NCI-H2029 treated with DMSO at 0.1 percent for 48 hours (cell line): Measurements from ENCODE around the gene ATXN7.
A peak's percentile ranks its signal among the peaks of the same experiment; 100 is the strongest.

Experiments
- DNase-seq: peaks from one replicate; lab custom pipeline; 2025; lab: John Stamatoyannopoulos, UW

ATXN7 gene

DNA sequence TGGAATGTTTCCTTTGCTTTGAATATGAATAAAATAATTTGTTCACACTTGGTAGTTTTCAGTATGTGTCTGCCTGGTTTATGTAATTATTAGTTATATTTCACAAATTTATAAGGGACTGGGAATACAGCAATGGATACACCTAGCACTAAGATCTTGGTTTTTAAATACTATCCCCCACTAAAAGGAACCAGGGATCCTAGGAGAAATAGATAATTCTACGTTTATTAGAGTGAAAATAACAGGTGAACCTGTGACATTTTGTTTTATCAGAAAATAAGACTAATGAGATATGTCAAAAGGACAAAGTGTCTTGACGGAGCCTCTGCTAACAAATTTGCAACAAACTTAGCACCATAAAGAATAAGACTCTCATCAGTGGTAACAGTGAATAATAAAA, 156.2 kb downstream of the ATXN7 start:
- no peak for DNase-seq

DNA sequence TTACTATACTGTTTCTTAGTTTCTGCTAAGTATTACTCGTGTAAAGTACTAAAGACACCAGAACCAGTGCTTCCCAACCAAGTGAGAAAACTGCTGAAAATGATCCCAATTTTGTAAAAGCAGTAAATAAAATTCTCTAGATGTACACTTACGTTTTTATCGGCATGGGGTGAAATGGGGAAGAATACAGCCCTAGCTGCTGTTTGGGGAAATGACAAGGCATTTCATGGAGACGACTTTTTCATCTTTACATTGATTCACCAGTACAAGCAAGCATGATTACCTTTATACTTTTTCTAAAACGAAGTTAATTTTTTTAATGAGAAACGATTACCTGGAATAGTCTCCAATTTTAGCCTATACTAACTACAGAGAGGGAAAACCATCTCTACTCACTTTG, 158.3 kb downstream of the ATXN7 start:
- no peak for DNase-seq

- no peak for DNase-seq
These were observed 159.0 kb downstream of the ATXN7 start for GRCh38 chr3:64022451-64023186.

- no peak for DNase-seq
These were observed 159.7 kb downstream of the ATXN7 start, which contains the start of gene PSMD6 for GRCh38 chr3:64023187-64023860. Gene PSMD6 (minus strand): TSS chr3:64023494. CDS start chr3:64023419, 75 bp downstream.

GRCh38 chr3:64023861-64024223, 160.2 kb downstream of the ATXN7 start:
- DNase-seq, result no peak

DNA sequence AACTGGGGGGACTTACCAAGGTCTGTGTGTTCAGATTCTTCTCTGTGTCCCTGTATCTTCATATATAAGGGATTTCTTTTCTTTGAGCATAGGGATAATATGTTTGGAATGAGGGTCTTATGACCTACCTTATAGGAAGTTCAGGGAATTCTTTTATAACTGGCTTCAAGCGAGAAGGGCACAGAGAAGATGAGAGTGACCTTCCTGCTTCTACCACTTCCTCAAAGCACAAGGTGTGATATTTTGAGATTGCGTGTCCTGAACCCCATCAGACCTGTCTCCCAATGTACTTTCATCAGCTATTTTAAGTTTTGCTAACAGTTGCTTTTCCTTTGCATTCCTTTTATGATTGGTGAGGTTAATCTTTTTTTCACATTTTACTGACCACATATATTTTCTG, 162.7 kb downstream of the ATXN7 start:
- DNase-seq, result no peak

GRCh38 chr3:64027658-64028057, 164.0 kb downstream of the ATXN7 start:
- DNase-seq, result no peak

- DNase-seq, result no peak
These were observed 165.1 kb downstream of the ATXN7 start for GRCh38 chr3:64028754-64029153.

- DNase-seq, result no peak
These were observed 165.6 kb downstream of the ATXN7 start for GRCh38 chr3:64029287-64029686.

DNA sequence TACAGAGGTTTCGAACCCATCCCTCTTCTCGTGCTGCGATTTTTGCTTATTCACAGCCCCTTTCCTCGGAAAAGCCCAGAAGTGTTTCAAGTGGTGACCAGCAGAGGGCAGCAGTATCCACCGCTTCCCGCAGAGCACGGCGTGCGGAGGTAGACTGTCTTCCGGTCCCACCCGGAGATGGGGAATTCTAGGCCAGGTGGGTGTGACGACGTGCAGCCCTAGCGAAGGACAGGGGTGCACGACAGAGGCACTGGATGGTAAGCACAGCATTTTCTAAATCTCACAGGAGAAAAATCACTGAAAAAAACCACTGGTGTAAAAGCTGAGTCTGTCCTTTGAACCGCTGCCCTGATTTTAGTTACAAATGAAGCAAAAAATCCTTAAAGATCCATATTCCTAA, 167.1 kb downstream of the ATXN7 start:
- DNase-seq, result peak; percentile 7

- DNase-seq, result no peak
These were observed 168.2 kb downstream of the ATXN7 start for GRCh38 chr3:64031540-64032508.

DNA sequence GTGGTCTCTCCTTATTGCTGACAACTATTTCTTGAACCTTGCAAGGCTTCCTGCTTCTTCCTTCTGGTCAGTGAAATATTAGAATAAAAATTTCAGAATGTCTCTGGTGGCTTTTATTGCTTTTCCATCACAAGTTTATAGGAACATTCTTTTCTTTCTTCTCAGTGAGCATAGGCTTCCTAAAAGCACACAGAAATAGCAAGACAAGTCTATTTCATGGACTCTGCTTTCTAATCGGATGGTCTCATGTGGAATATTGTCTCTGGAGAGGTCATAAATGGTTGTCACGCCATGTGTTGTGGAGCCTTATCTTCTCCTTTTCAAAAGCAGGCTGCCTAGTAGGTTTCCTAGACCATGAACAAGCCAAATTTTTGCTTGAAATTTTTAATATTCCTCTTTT, 169.4 kb downstream of the ATXN7 start:
- no peak for DNase-seq

DNA sequence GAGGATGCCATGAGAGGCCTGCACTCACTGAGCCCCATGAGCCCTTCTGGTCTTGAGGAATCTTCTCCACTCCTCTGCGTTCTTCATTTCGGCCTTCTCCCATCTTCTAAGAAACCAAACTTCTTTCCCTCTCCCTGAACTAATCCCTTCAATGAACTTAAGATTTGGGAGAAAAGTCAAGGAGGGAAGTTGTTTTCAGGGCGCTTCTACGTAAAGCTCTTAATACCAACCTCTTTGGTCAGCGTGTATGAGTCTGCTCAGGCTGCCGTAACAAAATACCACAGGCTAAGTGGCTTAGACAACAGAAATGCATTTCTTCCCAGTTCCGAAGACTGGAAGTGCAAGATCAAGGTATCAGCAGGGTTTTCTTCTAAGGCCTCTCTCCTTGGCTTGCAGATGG, 173.4 kb downstream of the ATXN7 start:
- DNase-seq, result no peak

DNA sequence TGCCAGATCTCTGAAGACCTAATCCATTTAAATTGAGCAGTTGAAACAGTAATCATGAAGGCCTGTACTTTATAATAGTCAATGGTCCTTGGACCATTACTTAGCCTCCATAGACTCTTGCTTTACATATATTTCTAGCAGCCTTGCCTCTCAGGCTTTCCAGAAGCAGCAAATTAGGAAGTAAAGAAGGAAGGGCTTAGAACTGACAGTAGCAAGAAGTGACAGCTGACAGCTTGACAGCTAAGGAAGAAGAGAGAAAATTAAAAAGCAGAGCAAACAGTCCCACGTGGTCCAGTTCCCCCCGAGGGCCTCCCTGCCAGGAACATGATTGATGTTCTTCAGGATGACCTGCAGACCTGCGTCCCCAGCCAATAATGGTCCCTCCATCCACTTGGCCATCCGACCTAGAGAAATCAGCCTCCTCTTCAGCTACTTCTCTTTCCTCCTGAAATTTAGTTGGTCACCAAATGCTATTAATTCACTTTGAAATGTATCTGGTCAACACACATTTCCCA, 174.6 kb downstream of the ATXN7 start:
- DNase-seq, result no peak

DNA sequence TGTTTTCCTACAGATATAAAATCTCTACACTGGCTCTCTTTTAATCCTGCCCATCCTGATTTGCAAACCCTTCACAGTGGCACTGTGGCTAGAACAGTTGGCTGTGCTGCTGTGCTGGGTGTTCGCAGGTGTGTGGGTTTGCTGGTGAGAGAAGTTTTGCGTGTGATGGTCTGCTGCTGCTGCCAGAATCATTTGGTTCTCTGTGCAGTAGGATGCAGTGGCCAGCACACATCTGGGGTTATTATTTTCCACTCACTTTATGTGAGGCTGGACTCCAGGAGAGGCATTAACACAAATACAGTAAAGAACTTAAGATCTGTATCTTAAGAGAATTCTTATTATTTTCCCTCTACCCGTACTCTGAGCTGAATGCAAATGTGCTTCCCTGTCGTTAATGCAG, 175.7 kb downstream of the ATXN7 start:
- DNase-seq, result no peak

DNA sequence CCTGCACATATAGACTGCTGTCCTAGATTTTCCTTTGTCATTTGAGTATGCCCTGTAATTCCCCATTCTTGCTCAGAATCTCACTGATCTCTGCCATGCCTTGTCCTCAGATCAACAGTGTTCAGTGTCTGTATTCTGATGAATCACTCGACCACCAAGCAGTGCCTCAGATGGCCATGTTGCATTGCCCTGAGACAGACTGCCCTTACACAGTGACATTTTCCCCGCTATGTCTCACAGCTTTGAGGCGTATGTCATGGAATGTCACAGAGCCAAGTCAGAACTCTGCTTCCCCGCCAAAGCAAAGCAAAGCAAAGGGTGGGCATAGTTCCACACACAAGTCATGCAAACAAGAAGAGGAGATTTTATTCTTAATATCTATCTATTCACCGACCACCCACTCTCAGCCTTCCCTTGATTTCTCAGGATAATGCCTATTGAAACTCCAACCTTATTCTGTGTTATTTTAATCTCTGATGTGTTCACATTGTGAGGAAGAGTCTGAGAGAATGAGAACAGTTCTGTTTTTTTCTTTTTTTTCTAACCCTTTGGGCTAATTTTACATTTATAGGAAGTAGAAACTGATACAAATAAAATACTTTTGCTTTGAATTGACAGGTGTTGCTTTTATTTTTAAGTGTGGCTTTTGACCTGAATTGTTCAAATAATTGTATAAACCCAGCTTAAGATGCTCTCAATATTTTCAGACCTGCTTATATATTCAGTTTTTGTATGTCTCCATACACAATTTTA, 176.5 kb downstream of the ATXN7 start:
- DNase-seq, result no peak

DNA sequence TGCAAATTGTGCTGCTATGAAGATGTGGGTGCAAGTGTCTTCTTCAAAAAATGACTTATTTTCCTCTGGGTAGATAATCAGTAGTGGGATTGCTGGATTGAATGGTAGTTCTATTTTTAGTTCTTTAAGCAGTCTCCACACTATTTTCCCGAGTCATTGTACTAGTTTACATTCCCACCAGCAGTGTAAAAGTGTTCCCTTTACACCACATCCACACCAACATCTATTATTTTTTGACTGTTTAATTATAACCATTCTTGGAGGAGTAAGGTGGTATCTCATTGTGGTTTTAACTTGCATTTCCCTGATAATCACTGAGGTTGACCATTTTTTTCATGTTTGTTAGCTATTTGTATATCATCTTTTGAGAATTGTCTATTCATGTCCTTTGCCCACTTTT, 179.3 kb downstream of the ATXN7 start:
- no peak for DNase-seq

- peak; percentile 60 for DNase-seq
These were observed 182.9 kb downstream of the ATXN7 start for GRCh38 chr3:64046592-64046991.

DNA sequence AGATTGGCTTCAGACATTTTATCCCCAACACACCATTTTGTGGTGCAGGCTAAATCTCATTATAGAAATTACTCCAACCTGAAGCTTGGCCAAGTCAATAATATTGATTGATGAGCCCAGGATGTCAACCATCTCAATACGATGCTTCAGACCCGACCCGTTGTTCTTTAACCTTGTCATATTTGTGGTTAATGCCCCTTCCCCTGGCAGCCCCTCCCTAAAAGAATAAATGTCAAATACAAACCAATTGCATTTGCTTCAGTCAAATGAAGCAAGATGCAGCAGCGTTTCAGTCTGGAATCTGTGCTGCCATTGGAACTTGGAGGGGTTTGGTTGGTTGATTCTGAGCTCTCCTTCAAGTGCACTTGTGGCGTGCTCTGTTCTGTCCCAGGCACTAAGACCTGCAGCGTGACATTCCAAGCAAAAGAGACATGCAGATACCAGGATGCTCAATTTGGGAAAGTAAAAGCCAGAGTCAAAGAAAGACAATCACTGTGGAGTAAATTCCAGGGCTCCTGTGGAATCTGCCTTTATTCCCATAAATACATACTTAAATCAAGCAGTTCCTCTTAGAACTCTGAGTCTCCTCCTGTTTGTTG, 183.4 kb downstream of the ATXN7 start:
- DNase-seq, result no peak

GRCh38 chr3:64047787-64048186, 184.1 kb downstream of the ATXN7 start:
- DNase-seq, result no peak

DNA sequence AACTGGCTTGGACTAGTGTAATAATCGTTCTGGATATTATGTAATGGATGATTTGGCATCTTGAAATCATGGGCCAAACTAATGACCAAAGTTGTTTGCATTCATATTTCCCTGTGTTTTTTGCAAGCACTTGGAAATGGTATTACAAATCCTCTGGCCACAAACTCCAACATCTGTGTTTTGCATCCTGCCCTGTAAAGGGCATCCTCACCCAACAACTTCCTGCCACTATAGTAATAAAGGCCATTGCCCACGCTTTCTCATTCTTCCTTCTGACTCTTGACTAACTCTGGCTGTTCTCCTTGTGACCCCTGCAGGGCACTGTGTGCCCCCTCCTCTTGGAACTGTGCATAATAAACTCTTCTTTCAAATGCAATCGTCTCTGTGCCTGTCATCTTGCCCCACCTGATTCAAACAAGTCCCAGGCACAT, 185.0 kb downstream of the ATXN7 start:
- no peak for DNase-seq
